Endothelial cell of umbilical vein (primary cell): ENCODE data around the gene SH3RF3.

Experiments used
- POLR2A ChIP-seq: IDR thresholded peaks from 2 replicates; pipeline ENCODE4 v1.6.1; 2012; ENCODE audit warnings: low read depth, mild to moderate bottlenecking, control low read depth, low read length
- TF ChIP-seq, protein P1 (sequence below), 2 donors: IDR thresholded peaks; 1 replicate in 1 of 2; 2 replicates in 1 of 2; pipeline ENCODE4 v1.5.1; 2011; ENCODE audit warnings: low read length in 2 of 2, mild to moderate bottlenecking in 2 of 2, moderate library complexity in 2 of 2, control low read depth in 1 of 2, inconsistent platforms in 1 of 2, low read depth in 1 of 2; ENCODE audit not compliant: insufficient read depth in 1 of 2; ENCODE audit errors: extremely low read depth in 1 of 2

DNA sequence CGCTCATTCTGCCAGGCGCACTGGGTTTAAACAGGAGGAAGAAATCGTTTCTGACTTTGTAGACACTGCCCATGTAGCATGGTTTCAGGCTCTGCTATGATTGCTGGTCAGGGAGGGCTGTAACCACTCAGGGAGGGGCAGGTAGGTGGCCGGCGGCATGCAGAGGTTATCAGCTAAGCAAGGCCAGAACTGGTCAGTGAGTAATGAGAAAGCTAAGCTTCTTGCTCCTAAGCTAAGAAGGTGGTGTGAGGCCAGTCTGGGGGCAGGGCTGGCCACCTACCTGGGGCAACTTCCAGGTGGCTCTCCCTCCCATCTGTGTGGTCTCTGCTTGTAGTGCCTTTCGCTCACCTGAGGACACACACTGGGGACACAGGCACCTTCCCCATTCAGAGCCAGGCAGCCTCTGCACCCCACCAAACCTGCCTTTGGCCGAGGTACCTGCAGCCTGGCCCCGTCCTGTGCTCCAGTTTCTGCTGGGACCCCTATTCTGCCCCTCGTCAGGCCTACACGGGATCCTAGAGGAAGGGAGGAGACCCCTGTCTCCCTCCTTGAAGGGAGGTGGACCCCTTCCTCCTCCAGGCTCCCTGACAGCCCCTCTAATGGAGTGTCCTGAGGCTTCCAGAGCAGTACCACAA, 288.8 kb downstream of the SH3RF3 start:
- TF ChIP-seq, protein P1, sequence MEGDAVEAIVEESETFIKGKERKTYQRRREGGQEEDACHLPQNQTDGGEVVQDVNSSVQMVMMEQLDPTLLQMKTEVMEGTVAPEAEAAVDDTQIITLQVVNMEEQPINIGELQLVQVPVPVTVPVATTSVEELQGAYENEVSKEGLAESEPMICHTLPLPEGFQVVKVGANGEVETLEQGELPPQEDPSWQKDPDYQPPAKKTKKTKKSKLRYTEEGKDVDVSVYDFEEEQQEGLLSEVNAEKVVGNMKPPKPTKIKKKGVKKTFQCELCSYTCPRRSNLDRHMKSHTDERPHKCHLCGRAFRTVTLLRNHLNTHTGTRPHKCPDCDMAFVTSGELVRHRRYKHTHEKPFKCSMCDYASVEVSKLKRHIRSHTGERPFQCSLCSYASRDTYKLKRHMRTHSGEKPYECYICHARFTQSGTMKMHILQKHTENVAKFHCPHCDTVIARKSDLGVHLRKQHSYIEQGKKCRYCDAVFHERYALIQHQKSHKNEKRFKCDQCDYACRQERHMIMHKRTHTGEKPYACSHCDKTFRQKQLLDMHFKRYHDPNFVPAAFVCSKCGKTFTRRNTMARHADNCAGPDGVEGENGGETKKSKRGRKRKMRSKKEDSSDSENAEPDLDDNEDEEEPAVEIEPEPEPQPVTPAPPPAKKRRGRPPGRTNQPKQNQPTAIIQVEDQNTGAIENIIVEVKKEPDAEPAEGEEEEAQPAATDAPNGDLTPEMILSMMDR (IDR thresholded peaks at IDR 0.05; ENCODE audit: extremely low read depth in 1 of 2, insufficient read depth in 1 of 2, low read depth in 1 of 2, low read length in 2 of 2), result no peak
- no peak for TF ChIP-seq POLR2A
